GM21526 (cell line): ENCODE results near the gene ZKSCAN7.
"Not testable (repeated sequence)": the region's sequence is repeated elsewhere in the genome, so short reads cannot be mapped to it uniquely, and the experiment has no call there.

Experiments used
- ATAC-seq: cut with Tn5 transposase; IDR thresholded peaks from one replicate; pipeline ENCODE4 v1.9.1; 2021; ENCODE audit warnings: moderate library complexity; ENCODE audit not compliant: unreplicated experiment, low FRiP score

Gene ZKSCAN7

GRCh38 chr3:44571024-44571423, 16.0 kb downstream of the ZKSCAN7 start:
- no peak for ATAC-seq

GRCh38 chr3:44576613-44577012, 21.6 kb downstream of the ZKSCAN7 start:
- ATAC-seq = no peak

GRCh38 chr3:44577354-44577952, 22.5 kb downstream of the ZKSCAN7 start:
- not testable (repeated sequence) for ATAC-seq

GRCh38 chr3:44578316-44578715, 23.3 kb downstream of the ZKSCAN7 start:
- not testable (repeated sequence) for ATAC-seq

GRCh38 chr3:44578924-44579515, 24.0 kb downstream of the ZKSCAN7 start:
- not testable (repeated sequence) for ATAC-seq

- ATAC-seq = not testable (repeated sequence)
Observed at GRCh38 chr3:44579749-44580148, 24.8 kb downstream of the ZKSCAN7 start.

- ATAC-seq = not testable (repeated sequence)
Observed at GRCh38 chr3:44580971-44581370, 26.0 kb downstream of the ZKSCAN7 start.

GRCh38 chr3:44584646-44585501, 29.9 kb downstream of the ZKSCAN7 start, which contains the start of gene ZNF660:
Gene ZNF660, plus strand, starts transcription at chr3:44584964. Its CDS starts 9,230 bp downstream, at chr3:44594194.
- no peak for ATAC-seq

GRCh38 chr3:44596621-44597020, 41.6 kb downstream of the ZKSCAN7 start:
- ATAC-seq = no peak

GRCh38 chr3:44601749-44602148, 46.8 kb downstream of the ZKSCAN7 start:
- no peak for ATAC-seq

- ATAC-seq = no peak
Observed at GRCh38 chr3:44612678-44613077, 57.7 kb downstream of the ZKSCAN7 start.
